Measurements from ENCODE around the gene PTGES3.

DNA sequence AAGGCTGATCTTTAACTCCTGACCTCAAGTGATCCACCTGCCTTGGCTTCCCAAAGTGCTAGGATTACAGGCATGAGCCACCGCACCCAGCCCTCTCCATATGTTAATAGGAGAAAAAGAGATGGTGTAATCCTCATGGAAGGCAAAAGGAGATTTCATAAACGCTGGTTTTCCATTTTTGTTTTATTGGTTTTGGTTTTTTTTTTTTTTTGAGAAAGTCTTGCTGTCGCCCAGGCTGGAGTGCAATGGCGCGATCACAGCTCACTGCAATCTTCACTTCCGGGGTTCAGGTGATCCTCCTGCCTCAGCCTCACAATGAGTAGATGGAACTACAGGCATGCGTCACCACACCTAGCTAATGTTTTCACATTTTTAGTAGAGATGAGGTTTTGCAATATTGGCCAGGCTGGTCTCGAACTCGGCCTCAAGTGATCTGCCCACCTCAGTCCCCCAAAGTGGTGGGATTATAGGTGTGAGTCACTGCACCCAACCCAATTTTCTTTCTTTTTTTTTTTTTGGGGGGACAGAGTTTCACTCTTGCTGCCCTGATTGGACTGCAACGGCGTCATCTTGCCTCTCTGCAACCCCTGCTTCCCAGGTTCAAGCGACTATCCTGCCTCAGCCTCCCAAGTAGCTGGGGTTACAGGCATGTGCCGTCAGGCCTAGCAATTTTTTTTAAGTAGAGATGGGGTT is 8.1 kb downstream of the PTGES3 start:
- TF ChIP-seq, protein P1, sequence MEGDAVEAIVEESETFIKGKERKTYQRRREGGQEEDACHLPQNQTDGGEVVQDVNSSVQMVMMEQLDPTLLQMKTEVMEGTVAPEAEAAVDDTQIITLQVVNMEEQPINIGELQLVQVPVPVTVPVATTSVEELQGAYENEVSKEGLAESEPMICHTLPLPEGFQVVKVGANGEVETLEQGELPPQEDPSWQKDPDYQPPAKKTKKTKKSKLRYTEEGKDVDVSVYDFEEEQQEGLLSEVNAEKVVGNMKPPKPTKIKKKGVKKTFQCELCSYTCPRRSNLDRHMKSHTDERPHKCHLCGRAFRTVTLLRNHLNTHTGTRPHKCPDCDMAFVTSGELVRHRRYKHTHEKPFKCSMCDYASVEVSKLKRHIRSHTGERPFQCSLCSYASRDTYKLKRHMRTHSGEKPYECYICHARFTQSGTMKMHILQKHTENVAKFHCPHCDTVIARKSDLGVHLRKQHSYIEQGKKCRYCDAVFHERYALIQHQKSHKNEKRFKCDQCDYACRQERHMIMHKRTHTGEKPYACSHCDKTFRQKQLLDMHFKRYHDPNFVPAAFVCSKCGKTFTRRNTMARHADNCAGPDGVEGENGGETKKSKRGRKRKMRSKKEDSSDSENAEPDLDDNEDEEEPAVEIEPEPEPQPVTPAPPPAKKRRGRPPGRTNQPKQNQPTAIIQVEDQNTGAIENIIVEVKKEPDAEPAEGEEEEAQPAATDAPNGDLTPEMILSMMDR (tag by site-specific recombination; IDR thresholded peaks at IDR 0.05) = no peak
- TF ChIP-seq BCL11A (tag by site-specific recombination; IDR thresholded peaks at IDR 0.05; ENCODE audit: low read depth) (no peak), TCF7L2 (IDR thresholded peaks at IDR 0.05; ENCODE audit: borderline replicate concordance, low read depth, low read length) (no peak)
